Dendritic cell treated with granulocyte-macrophage colony-stimulating factor and Interleukin-4, amounts not matched to agents 40 ng/mL and 50 ng/mL, for 4 days (primary cell): ENCODE measurements around the gene AUTS2.

Source experiments
- H3K27ac Mint-ChIP-seq: one replicate; pipeline ENCODE4 v1.8.0; 2022; ENCODE audit warnings: mild to moderate bottlenecking, mixed read lengths
- H3K27me3 Mint-ChIP-seq: one replicate; pipeline ENCODE4 v1.8.0; 2022; ENCODE audit warnings: mild to moderate bottlenecking, mixed read lengths
- H3K36me3 Mint-ChIP-seq: one replicate; pipeline ENCODE4 v1.8.0; 2022; ENCODE audit warnings: low read depth, mixed read lengths
- H3K4me1 Mint-ChIP-seq: one replicate; pipeline ENCODE4 v1.8.0; 2022; ENCODE audit warnings: low read depth, mixed read lengths
- H3K4me3 Mint-ChIP-seq: one replicate; pipeline ENCODE4 v1.8.0; 2022; ENCODE audit warnings: mild to moderate bottlenecking, moderate library complexity, mixed read lengths
- H3K9me3 Mint-ChIP-seq: one replicate; pipeline ENCODE4 v1.8.0; 2022; ENCODE audit warnings: mixed read lengths
- intact Hi-C: fragments of 100-400 bp; cut with micrococcal nuclease; formaldehyde crosslinking; loops from one replicate; pipeline ENCODE4 v1.15.0; 2022

Gene AUTS2

DNA sequence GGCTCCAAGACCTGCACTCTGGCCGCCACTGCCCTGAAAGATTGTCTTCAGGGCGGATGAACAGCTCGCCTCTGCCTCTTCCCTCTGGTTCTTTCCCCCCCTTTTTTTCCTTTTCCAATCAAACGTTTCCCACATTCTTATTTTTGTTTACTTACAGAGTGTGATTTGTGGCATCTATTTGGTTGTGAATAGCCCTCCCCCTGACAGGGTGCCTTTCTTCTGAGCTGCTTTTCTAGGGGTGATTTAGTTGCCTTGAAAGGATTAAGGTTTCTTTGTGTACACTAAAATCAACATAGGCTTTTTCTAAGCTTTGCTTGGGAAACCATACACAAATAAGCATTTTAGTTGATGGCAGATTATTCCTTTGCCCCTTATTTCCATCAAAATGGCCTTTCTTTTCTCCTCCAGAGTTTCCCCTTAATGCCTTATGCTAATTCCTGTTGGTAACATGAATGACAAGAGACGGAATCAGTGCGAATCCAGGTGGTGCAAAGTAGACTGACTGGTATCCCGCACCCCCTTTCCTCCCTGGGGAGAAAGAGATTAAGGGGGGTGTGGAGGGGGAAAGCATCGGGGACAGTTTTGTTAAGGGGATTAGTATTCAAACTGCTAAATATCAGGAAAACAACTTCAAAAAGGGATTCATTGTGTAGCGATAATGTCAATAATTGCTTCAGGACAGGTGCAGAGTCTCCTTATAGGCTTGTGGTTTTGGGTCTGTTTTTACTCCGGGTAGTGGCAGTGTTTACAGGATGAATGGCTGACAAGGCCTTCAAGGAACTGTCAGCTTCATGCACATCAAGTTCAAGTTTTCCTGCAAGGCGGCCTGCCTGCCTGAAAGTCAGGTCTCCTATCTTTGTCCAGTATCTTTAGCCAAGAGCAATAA is 1102.0 kb downstream of the AUTS2 start:
- Mint-ChIP-seq H3K27ac (no peak overlapping the region), H3K9me3 (no peaks in the 10 kb centered on the region), H3K4me3 (no peak overlapping the region), H3K4me1 (peaks cover 6% of the 10 kb centered on the region), H3K36me3 (no peaks in the 10 kb centered on the region), H3K27me3 (peaks cover 30% of the 10 kb centered on the region)
- intact Hi-C loops = no loop called here

DNA sequence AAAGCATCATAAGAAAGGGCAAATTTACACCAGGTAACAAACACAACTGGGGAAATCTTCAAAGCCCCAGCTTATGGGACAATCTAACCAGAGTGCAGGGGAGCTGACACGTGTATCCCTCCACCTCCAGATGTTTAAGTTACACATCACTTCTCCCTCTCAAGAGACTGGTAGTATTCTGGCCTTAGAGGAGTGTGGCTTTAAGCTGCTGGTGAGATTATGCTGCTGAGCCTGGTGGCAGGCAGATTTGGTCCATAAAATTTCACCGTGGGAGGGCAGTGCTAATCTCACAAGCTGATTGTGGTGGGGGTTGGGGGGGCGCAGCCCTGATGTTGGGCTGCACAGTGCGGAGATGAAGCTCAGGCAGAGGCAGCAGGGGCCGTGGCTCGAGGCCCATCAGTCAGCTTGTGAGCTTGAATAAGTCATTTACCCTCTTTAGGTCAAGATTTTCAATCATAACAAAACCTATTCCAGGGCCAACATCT is 1102.7 kb downstream of the AUTS2 start:
- H3K27me3 Mint-ChIP-seq = peaks cover 24% of the 10 kb centered on the region
- no peak overlapping the region for H3K27ac Mint-ChIP-seq
- no peaks in the 10 kb centered on the region for H3K9me3 Mint-ChIP-seq
- intact Hi-C loops = no loop called here
- no peaks in the 10 kb centered on the region for H3K36me3 Mint-ChIP-seq
- H3K4me3 Mint-ChIP-seq = no peak overlapping the region
- no peaks in the 10 kb centered on the region for H3K4me1 Mint-ChIP-seq

- H3K4me1 Mint-ChIP-seq = no peaks in the 10 kb centered on the region
- H3K9me3 Mint-ChIP-seq = no peaks in the 10 kb centered on the region
- intact Hi-C loops = no loop called here
Measured at GRCh38 chr7:70701477-70701876, 1103.2 kb downstream of the AUTS2 start.

GRCh38 chr7:70701991-70702390 is 1103.7 kb downstream of the AUTS2 start:
- Mint-ChIP-seq H3K4me1 (no peaks in the 10 kb centered on the region), H3K27me3 (peaks cover 13% of the 10 kb centered on the region), H3K4me3 (no peak overlapping the region), H3K36me3 (no peaks in the 10 kb centered on the region), H3K27ac (no peak overlapping the region), H3K9me3 (no peaks in the 10 kb centered on the region)
- intact Hi-C loops = no loop called here

More at GRCh38 chr7:70701477-70701876, 1103.2 kb downstream of the AUTS2 start:
- Mint-ChIP-seq H3K36me3 (no peaks in the 10 kb centered on the region), H3K27me3 (peaks cover 19% of the 10 kb centered on the region), H3K27ac (no peak overlapping the region), H3K4me3 (no peak overlapping the region)

DNA sequence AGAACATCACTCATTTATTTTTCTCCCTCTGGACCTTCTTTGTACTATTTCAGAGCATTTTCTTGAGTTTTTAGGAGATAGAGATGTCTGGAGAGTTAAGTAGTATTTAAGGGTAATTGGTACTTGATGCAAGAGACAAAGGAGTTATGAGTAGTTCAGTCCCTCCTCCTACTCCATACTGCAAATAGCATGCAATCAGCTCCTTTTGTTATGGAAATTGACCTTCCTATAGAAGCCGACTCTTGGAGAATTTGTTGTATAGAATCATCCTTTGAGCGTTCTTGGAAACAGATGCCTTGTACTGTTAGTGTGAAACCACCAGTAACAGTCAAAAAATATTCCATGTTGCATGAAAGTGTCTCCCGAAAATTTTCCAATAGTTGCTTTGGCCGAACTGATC is 1105.5 kb downstream of the AUTS2 start:
- H3K27me3 Mint-ChIP-seq = no peaks in the 10 kb centered on the region
- intact Hi-C loops = no loop called here
- no peak overlapping the region for H3K4me3 Mint-ChIP-seq
- no peak overlapping the region for H3K27ac Mint-ChIP-seq
- H3K4me1 Mint-ChIP-seq = no peaks in the 10 kb centered on the region
- H3K36me3 Mint-ChIP-seq = no peaks in the 10 kb centered on the region
- H3K9me3 Mint-ChIP-seq = no peaks in the 10 kb centered on the region

- intact Hi-C loops = no loop called here
- H3K4me3 Mint-ChIP-seq = no peak overlapping the region
- H3K27ac Mint-ChIP-seq = no peak overlapping the region
- H3K4me1 Mint-ChIP-seq = no peaks in the 10 kb centered on the region
- H3K27me3 Mint-ChIP-seq = no peaks in the 10 kb centered on the region
- H3K36me3 Mint-ChIP-seq = no peaks in the 10 kb centered on the region
- H3K9me3 Mint-ChIP-seq = no peaks in the 10 kb centered on the region
Measured at GRCh38 chr7:70704831-70705346, 1106.6 kb downstream of the AUTS2 start.

- no peak overlapping the region for H3K27ac Mint-ChIP-seq
- intact Hi-C loops = no loop called here
- no peaks in the 10 kb centered on the region for H3K9me3 Mint-ChIP-seq
- H3K4me1 Mint-ChIP-seq = no peaks in the 10 kb centered on the region
- H3K27me3 Mint-ChIP-seq = no peaks in the 10 kb centered on the region
- no peaks in the 10 kb centered on the region for H3K36me3 Mint-ChIP-seq
- H3K4me3 Mint-ChIP-seq = no peak overlapping the region
Measured at GRCh38 chr7:70706204-70706603, 1107.9 kb downstream of the AUTS2 start.

- intact Hi-C loops = no loop called here
- Mint-ChIP-seq H3K4me3 (no peak overlapping the region), H3K4me1 (no peaks in the 10 kb centered on the region), H3K9me3 (no peaks in the 10 kb centered on the region), H3K27ac (no peak overlapping the region), H3K36me3 (no peaks in the 10 kb centered on the region), H3K27me3 (no peaks in the 10 kb centered on the region)
Measured at GRCh38 chr7:70706698-70707097, 1108.4 kb downstream of the AUTS2 start.

DNA sequence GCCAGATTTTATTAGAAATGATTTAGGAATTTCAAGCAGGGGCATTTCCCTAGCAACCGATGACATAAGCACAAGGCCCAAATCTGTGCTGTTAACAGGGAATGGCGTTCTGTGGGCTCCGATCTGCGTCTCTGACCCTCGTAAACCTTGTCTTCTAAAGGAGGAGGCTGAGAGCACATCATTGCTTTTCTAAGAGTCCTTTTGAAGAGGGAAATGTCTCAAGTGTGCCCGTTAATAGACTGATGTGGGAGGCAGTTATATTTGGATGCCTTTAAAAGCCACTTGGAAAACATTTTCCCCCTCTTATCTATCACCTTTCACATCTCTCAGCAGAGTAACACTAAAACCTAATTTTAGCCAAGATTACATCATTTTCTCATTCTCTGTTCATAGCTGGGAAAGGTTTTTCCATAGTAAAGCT is 1109.6 kb downstream of the AUTS2 start:
- intact Hi-C loops = no loop called here
- H3K4me1 Mint-ChIP-seq = no peaks in the 10 kb centered on the region
- no peaks in the 10 kb centered on the region for H3K27me3 Mint-ChIP-seq
- no peak overlapping the region for H3K4me3 Mint-ChIP-seq
- no peak overlapping the region for H3K27ac Mint-ChIP-seq
- no peaks in the 10 kb centered on the region for H3K9me3 Mint-ChIP-seq
- H3K36me3 Mint-ChIP-seq = no peaks in the 10 kb centered on the region

GRCh38 chr7:70710011-70710480 is 1111.8 kb downstream of the AUTS2 start:
- Mint-ChIP-seq H3K4me1 (no peaks in the 10 kb centered on the region), H3K4me3 (no peak overlapping the region), H3K36me3 (no peaks in the 10 kb centered on the region), H3K27me3 (no peaks in the 10 kb centered on the region), H3K9me3 (no peaks in the 10 kb centered on the region), H3K27ac (no peak overlapping the region)
- intact Hi-C loops = no loop called here

GRCh38 chr7:70710651-70711050 is 1112.4 kb downstream of the AUTS2 start:
- Mint-ChIP-seq H3K9me3 (no peaks in the 10 kb centered on the region), H3K36me3 (no peaks in the 10 kb centered on the region), H3K4me3 (no peak overlapping the region), H3K4me1 (no peaks in the 10 kb centered on the region), H3K27me3 (no peaks in the 10 kb centered on the region), H3K27ac (no peak overlapping the region)
- intact Hi-C loops = no loop called here

DNA sequence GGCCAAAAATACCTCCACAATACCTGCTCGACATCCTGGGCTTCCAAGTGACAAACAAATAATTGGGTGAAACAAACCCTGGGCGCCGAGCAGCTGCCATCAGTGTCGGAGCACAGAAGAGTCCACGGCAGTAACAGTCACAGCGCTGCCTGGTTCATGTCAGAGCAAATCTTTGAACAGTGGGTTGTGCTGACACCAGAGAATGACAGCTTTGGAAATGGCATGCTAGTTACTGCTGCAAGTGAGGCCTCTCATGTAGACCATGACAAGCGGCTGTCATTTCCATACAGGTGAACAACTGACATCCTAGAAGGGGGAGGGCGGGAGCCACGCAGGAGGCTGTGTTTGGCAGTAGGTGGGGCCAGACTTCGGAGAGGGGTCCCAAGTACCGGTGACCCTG is 1113.2 kb downstream of the AUTS2 start:
- intact Hi-C loops = no loop called here
- no peaks in the 10 kb centered on the region for H3K4me1 Mint-ChIP-seq
- H3K4me3 Mint-ChIP-seq = no peak overlapping the region
- H3K27ac Mint-ChIP-seq = no peak overlapping the region
- H3K9me3 Mint-ChIP-seq = no peaks in the 10 kb centered on the region
- no peaks in the 10 kb centered on the region for H3K36me3 Mint-ChIP-seq
- H3K27me3 Mint-ChIP-seq = no peaks in the 10 kb centered on the region

DNA sequence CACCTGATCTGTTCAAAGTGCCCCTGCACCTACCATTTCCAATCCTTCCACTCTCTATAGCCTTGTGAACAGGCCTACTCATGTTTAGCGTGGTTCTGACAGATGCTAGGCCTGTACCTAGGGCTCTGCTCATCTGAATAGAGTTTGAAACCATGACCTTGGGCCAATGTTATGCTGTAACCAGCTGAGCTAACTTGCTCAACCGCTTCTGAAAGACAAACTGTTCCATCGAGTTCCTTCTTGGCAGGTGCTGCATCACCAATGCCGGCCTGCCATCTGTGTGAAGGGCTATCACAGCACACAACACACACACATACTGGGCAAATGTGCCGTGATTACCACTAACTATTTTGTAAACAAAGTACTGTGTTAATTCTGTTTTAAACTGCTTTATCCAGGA is 1114.7 kb downstream of the AUTS2 start:
- Mint-ChIP-seq H3K4me1 (no peaks in the 10 kb centered on the region), H3K27ac (no peak overlapping the region), H3K9me3 (no peaks in the 10 kb centered on the region), H3K4me3 (no peak overlapping the region), H3K27me3 (no peaks in the 10 kb centered on the region), H3K36me3 (no peaks in the 10 kb centered on the region)
- intact Hi-C loops = no loop called here

DNA sequence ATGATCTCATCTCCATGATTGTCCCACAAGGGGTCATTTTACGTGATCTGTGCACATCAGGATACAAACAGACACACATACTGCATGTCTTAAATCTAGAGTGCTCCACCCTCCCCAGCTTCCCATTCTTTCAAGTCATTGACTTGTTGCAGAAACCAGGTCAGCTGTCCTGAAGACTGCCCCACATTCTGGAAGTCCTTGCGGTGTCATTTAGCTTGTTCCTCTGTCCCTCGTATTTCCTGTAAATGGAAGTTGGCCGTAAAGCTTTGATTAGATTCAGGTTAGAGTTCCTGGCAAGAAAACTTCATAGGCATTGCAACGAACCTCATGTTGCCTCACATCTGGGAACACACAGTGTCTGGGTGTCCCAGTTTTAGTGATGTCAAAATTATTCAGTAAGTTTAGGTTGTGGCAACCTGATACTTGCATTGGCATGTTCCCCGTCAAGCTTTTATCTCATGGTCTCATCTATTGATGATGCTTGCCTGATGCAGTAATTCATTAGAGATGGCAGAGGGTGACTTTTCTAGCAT is 1116.3 kb downstream of the AUTS2 start:
- intact Hi-C loops = no loop called here
- Mint-ChIP-seq H3K4me3 (no peak overlapping the region), H3K27me3 (no peaks in the 10 kb centered on the region), H3K4me1 (no peaks in the 10 kb centered on the region), H3K9me3 (no peaks in the 10 kb centered on the region), H3K27ac (no peak overlapping the region), H3K36me3 (no peaks in the 10 kb centered on the region)
